BE2C (cell line): ENCODE measurements around the gene RANBP3.

Source experiments
- DNase-seq: peaks from one replicate; pipeline ENCODE4 v3.0.0-alpha.2; 2020
- H3K27me3 ChIP-seq: fragments of 250-450 bp; sonication (Bioruptor Pico); 2 replicates; pipeline ENCODE4 v1.5.1; 2020; ENCODE audit warnings: mild to moderate bottlenecking
- H3K36me3 ChIP-seq: fragments of 250-450 bp; sonication (Bioruptor Pico); 2 replicates; pipeline ENCODE4 v1.5.1; 2020; ENCODE audit warnings: mild to moderate bottlenecking
- H3K4me1 ChIP-seq: fragments of 250-450 bp; sonication (Bioruptor Pico); 2 replicates; pipeline ENCODE4 v1.5.1; 2020
- H3K4me3 ChIP-seq: 2 replicates; pipeline ENCODE4 v1.5.1; 2011; ENCODE audit warnings: low read depth, low read length
- H3K9me3 ChIP-seq: fragments of 250-450 bp; sonication (Bioruptor Pico); 2 replicates; pipeline ENCODE4 v1.5.1; 2020
- TF ChIP-seq, protein P1 (sequence below): IDR thresholded peaks from 2 replicates; pipeline ENCODE4 v1.5.1; 2012; ENCODE audit warnings: mild to moderate bottlenecking, low read depth, low read length

The RANBP3 gene

DNA sequence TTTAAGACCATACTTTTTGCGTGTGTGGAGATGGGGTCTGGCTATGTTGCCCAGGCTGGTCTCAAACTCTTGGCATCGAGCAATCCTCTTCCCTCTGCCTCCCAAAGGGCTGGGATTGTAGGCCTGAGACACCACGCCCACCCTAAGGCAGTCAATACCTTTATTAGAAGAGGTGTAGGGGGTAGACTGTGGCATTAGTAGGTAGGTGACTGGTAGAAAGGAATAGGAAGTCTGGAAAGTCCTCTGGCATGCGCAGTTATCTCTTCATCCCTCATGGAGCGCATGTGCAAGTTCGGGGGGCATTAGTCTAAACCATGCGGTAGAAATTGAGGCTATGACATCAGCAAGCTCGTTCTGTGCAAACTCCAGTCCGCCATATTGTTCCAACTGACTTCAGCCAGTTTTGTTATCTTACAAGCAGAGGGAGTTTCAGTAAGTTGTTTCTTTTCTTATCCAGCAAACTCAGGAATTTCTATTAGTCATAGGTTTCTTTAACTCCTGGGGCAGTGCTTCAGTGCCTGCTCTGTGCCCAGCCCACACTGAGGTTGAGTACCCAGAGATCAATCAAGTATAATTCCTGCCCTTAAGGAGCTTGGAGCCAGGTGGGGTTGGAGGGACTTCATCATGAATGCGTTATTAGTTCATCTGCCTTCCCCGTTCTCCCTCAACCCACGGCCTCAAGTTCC lies 7.3 kb upstream of the RANBP3 start:
- Histone ChIP-seq H3K9me3 (no peaks in the 10 kb centered on the region), H3K4me3 (no peak overlapping the region), H3K4me1 (peaks cover 2% of the 10 kb centered on the region; the same call in 1 of the 2 replicates), H3K27me3 (no peaks in the 10 kb centered on the region), H3K36me3 (no peaks in the 10 kb centered on the region)
- TF ChIP-seq, protein P1, sequence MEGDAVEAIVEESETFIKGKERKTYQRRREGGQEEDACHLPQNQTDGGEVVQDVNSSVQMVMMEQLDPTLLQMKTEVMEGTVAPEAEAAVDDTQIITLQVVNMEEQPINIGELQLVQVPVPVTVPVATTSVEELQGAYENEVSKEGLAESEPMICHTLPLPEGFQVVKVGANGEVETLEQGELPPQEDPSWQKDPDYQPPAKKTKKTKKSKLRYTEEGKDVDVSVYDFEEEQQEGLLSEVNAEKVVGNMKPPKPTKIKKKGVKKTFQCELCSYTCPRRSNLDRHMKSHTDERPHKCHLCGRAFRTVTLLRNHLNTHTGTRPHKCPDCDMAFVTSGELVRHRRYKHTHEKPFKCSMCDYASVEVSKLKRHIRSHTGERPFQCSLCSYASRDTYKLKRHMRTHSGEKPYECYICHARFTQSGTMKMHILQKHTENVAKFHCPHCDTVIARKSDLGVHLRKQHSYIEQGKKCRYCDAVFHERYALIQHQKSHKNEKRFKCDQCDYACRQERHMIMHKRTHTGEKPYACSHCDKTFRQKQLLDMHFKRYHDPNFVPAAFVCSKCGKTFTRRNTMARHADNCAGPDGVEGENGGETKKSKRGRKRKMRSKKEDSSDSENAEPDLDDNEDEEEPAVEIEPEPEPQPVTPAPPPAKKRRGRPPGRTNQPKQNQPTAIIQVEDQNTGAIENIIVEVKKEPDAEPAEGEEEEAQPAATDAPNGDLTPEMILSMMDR = no peak
- DNase-seq = no peak

DNA sequence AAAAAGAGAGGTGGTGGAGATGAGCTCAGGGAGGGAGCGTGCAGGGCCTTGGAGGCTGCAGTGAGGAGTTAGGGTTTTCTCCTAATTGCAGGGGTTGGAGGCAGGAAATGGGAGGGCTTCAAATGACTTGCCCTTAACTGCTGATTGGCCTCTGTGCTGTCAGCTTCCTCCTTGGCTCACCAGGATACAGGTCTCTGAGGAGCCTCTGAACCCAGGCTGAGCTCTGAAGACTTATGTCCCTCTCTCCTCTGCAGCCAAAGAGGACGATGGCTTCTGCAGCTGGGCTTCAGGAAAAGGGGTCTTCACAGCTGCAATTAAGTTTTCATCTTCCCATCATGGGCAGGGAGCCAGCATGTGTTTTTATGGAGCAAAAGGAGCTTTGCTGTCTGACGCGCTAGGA lies 6.7 kb upstream of the RANBP3 start:
- Histone ChIP-seq H3K4me1 (no peaks in the 10 kb centered on the region), H3K36me3 (no peaks in the 10 kb centered on the region), H3K9me3 (no peaks in the 10 kb centered on the region), H3K27me3 (no peaks in the 10 kb centered on the region), H3K4me3 (no peak overlapping the region)
- TF ChIP-seq, protein P1 = no peak
- DNase-seq = no peak

DNA sequence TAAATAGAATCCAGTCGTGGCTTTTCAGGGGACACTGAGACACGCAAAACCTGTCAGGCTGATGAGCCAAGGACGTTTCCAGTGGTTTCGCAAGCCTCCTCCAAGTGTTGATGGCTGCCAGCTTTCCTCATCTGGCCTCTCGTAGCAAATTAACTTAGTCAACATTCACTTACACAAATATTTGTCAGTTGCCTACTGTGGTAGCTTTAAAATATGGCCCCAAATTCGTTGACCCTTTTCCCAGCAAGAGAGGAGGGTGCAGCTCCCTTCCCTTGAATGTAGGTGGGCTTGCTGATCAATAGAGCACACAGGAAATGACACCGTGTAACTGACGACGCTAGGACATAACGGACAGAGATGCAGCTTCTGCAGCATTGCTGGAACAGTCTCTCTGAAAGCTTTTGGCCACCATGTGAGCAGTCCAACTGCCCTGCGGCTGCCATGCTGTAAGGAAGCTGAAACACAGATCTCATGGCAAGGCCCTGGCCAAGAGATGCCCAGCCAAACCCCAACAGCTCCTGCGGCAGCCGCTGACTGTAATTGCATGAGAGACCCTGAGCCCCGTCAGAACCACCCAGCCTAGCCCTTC lies 5.5 kb upstream of the RANBP3 start:
- Histone ChIP-seq H3K4me3 (no peak overlapping the region), H3K9me3 (no peaks in the 10 kb centered on the region), H3K36me3 (no peaks in the 10 kb centered on the region), H3K4me1 (no peaks in the 10 kb centered on the region), H3K27me3 (no peaks in the 10 kb centered on the region)
- DNase-seq = no peak
- TF ChIP-seq, protein P1 = no peak

DNA sequence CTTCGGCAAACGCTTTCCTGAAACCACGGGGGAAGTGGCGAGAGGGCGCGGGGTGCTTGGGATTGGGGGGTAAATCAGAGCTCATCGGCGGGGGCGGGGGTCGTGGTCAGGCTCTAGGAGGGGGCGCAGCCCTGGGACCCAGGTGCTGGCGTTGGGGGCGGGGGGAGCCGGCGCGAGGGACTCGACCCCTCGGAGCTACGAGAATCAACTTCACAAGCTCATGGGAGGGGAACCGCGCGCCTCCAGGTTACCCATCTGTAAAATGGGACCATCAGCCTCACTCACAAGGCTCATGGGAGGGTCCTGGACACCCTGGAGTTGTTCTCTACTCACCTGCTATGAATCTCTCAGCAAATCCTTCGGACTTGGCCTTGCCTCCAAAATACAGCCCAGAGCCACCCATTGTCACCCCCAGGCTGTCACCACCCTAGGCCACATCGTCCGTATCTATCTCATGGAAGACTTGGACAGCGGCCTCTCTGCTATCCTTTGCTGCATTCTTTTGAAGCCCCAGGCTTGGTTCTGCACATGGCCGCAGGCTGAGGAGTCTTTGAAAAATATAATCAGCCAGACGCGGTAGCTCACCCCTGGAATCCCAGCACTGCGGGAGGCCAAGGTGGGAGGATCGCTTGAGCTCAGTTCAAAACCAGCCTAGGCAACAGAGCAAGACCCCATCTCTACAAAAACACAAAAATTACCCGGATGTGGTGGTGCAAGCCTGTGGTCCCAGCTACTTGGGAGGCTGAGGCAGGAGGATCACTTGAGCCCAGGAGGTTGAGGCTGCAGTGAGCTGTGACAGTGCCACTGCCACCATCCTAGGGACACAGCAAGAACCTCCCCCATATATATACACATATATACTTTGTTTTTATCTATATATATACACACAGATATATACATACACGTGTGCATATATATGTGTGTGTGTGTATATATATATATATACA lies 939 bp upstream of the RANBP3 start:
- no peaks in the 10 kb centered on the region for H3K27me3 ChIP-seq

DNA sequence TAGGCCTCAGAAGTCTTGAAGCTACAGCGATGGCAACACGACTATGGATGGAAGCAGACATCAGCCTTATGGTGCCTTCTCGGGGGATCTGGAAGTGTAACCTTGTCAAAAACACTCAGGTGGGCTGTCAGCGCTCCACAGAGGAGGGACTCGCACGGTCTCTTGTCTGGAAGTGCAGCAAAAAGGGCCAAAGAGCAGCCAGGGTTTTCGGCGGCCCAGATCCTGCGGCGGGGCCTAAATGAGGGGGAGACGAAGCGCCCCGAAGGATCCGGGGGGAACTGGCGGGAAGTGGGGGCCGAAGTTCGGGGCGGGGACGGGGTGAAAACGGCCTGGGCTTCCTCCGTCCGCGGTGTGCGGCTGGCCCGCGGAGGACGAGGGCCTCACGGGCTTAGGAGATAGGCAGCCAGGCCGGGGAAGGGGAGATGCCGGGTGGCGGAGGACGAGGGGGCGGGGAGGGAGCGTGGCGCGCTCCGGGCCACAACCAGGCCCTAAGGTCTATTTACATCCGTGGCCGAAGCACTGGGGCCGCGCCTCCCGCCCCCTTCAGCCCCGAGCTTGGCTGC lies 637 bp downstream of the RANBP3 start:
- Histone ChIP-seq H3K27me3 (no peaks in the 10 kb centered on the region), H3K4me1 (no peaks in the 10 kb centered on the region; the same call in 1 of the 2 replicates), H3K4me3 (peak overlapping the region; percentile 93), H3K9me3 (no peaks in the 10 kb centered on the region), H3K36me3 (peaks cover 23% of the 10 kb centered on the region)
- DNase-seq = no peak
- TF ChIP-seq, protein P1 = no peak

More for the DNA sequence above, 939 bp upstream of the RANBP3 start:
- Histone ChIP-seq H3K9me3 (no peaks in the 10 kb centered on the region), H3K36me3 (peaks cover 19% of the 10 kb centered on the region), H3K4me1 (no peaks in the 10 kb centered on the region; the same call in 1 of the 2 replicates), H3K4me3 (peak overlapping the region; percentile 34)
- DNase-seq = no peak
- TF ChIP-seq, protein P1 = no peak
